BE2C (cell line): ENCODE measurements around the gene MPPE1.

ENCODE experiments used
- DNase-seq: peaks from one replicate; pipeline ENCODE4 v3.0.0-alpha.2; 2020
- H3K27me3 ChIP-seq: fragments of 250-450 bp; sonication (Bioruptor Pico); 2 replicates; pipeline ENCODE4 v1.5.1; 2020; ENCODE audit warnings: mild to moderate bottlenecking
- H3K36me3 ChIP-seq: fragments of 250-450 bp; sonication (Bioruptor Pico); 2 replicates; pipeline ENCODE4 v1.5.1; 2020; ENCODE audit warnings: mild to moderate bottlenecking
- H3K4me1 ChIP-seq: fragments of 250-450 bp; sonication (Bioruptor Pico); 2 replicates; pipeline ENCODE4 v1.5.1; 2020
- H3K4me3 ChIP-seq: 2 replicates; pipeline ENCODE4 v1.5.1; 2011; ENCODE audit warnings: low read depth, low read length
- H3K9me3 ChIP-seq: fragments of 250-450 bp; sonication (Bioruptor Pico); 2 replicates; pipeline ENCODE4 v1.5.1; 2020
- CTCF ChIP-seq: IDR thresholded peaks from 2 replicates; pipeline ENCODE4 v1.5.1; 2012; ENCODE audit warnings: mild to moderate bottlenecking, low read depth, low read length

MPPE1 gene

GRCh38 chr18:11906926-11907874 is 917 bp downstream of the MPPE1 start:
- H3K4me3 ChIP-seq, result peak overlapping the region; percentile 67
- no peaks in the 10 kb centered on the region for H3K4me1 ChIP-seq
- TF ChIP-seq CTCF, result no peak
- DNase-seq, result no peak
- no peaks in the 10 kb centered on the region for H3K27me3 ChIP-seq
- H3K36me3 ChIP-seq, result no peaks in the 10 kb centered on the region
- no peaks in the 10 kb centered on the region for H3K9me3 ChIP-seq

GRCh38 chr18:11906176-11906575 is 1.9 kb downstream of the MPPE1 start:
- no peaks in the 10 kb centered on the region for H3K4me1 ChIP-seq
- H3K9me3 ChIP-seq, result no peaks in the 10 kb centered on the region

GRCh38 chr18:11905613-11906012 is 2.5 kb downstream of the MPPE1 start:
- H3K4me1 ChIP-seq, result no peaks in the 10 kb centered on the region
- no peak for DNase-seq

More at GRCh38 chr18:11906176-11906575, 1.9 kb downstream of the MPPE1 start:
- no peaks in the 10 kb centered on the region for H3K36me3 ChIP-seq
- TF ChIP-seq CTCF, result no peak
- DNase-seq, result no peak
- no peaks in the 10 kb centered on the region for H3K27me3 ChIP-seq
- no peak overlapping the region for H3K4me3 ChIP-seq

GRCh38 chr18:11902522-11903292 is 5.4 kb downstream of the MPPE1 start:
- Histone ChIP-seq H3K4me1 (no peaks in the 10 kb centered on the region), H3K4me3 (no peak overlapping the region), H3K27me3 (no peaks in the 10 kb centered on the region), H3K9me3 (no peaks in the 10 kb centered on the region), H3K36me3 (no peaks in the 10 kb centered on the region)
- DNase-seq, result no peak
- no peak for TF ChIP-seq CTCF

More at GRCh38 chr18:11905613-11906012, 2.5 kb downstream of the MPPE1 start:
- Histone ChIP-seq H3K4me3 (no peak overlapping the region), H3K27me3 (no peaks in the 10 kb centered on the region), H3K9me3 (no peaks in the 10 kb centered on the region), H3K36me3 (no peaks in the 10 kb centered on the region)
- TF ChIP-seq CTCF, result no peak

- no peak overlapping the region for H3K4me3 ChIP-seq
Measured at GRCh38 chr18:11901826-11902438, 6.2 kb downstream of the MPPE1 start.

More at GRCh38 chr18:11901826-11902438, 6.2 kb downstream of the MPPE1 start:
- DNase-seq, result no peak
- H3K36me3 ChIP-seq, result no peaks in the 10 kb centered on the region
- no peaks in the 10 kb centered on the region for H3K27me3 ChIP-seq
- H3K4me1 ChIP-seq, result no peaks in the 10 kb centered on the region
- H3K9me3 ChIP-seq, result no peaks in the 10 kb centered on the region
- TF ChIP-seq CTCF, result no peak
